Naive thymus-derived CD8-positive, alpha-beta T cell (primary cell): ENCODE results near the gene CCDC120. TPM values are rescaled to one million over a fixed set of nuclear protein-coding genes. Genes with fewer than 3 reads are reported as not detected.
A peak's percentile ranks its signal among the peaks of the same experiment; 100 is the strongest.

Experiments
- ATAC-seq, 2 donors: fragments of 150-1000 bp; cut with Tn5 transposase in 1 of 2; sonication (Bioruptor Pico), chemical (Tn5 transposase) in 1 of 2; 1 replicate in 1 of 2; 2 replicates in 1 of 2; pipeline ENCODE4 v1.10.0; 2021; ENCODE audit warnings: mild to moderate bottlenecking in 2 of 2, moderate library complexity in 2 of 2
- POLR2A ChIA-PET: fragments of 350-600 bp; sonication (Branson Sonifier 250); formaldehyde crosslinking; loops from one replicate; lab custom pipeline; 2021; ENCODE audit warnings: antibody characterized with exemption; lab: Charles Lee
- DNase-seq, 10 donors: peaks; one replicate each; pipeline versions ENCODE4 v3.0.0 to v3.0.0-alpha.2; 2020 to 2022
- H3K27ac Mint-ChIP-seq, 10 donors: one replicate each; pipeline ENCODE4 v1.8.0; 2020 to 2022; ENCODE audit warnings: mild to moderate bottlenecking in 10 of 10, mixed read lengths in 10 of 10, moderate library complexity in 4 of 10, inconsistent platforms in 1 of 10
- H3K27me3 Mint-ChIP-seq, 5 donors: one replicate each; pipeline ENCODE4 v1.8.0; 2021 to 2022; ENCODE audit warnings: mixed read lengths in 5 of 5
- H3K36me3 Mint-ChIP-seq, 3 donors: one replicate each; pipeline ENCODE4 v1.8.0; 2020 to 2022; ENCODE audit warnings: mixed read lengths in 3 of 3, mild to moderate bottlenecking in 2 of 3, inconsistent platforms in 1 of 3
- H3K4me1 Mint-ChIP-seq, 4 donors: one replicate each; pipeline ENCODE4 v1.8.0; 2021 to 2022; ENCODE audit warnings: mixed read lengths in 4 of 4
- H3K4me3 Mint-ChIP-seq, 10 donors: one replicate each; pipeline ENCODE4 v1.8.0; 2020 to 2022; ENCODE audit warnings: mild to moderate bottlenecking in 10 of 10, mixed read lengths in 10 of 10, moderate library complexity in 6 of 10, inconsistent platforms in 1 of 10
- H3K9me3 Mint-ChIP-seq, 9 donors: one replicate each; pipeline ENCODE4 v1.8.0; 2020 to 2022; ENCODE audit warnings: mixed read lengths in 9 of 9, mild to moderate bottlenecking in 3 of 9, inconsistent platforms in 1 of 9, moderate library complexity in 1 of 9
- polyA plus RNA-seq, 3 donors: library from polyadenylated mRNA; unstranded; fragments of 300-500 nt; fragmentation: Illumina TruSeq; gene quantifications; one replicate each; pipeline ENCODE4 v1.2.3, GENCODE V29; 2021
- total RNA-seq, 8 experiments: library from RNA in 2 of 8; stranded (reverse) in 2 of 8; gene quantifications; one replicate each; pipeline ENCODE4 v1.2.3 and lab custom pipeline; 2021 to 2026

The CCDC120 gene
- total RNA-seq (10 to 100 TPM; 12.9 TPM), polyA plus RNA-seq (1 to 10 TPM in 1 of 3 donors, under 1 TPM in 2; 0.61 to 1.7 (median 0.94) TPM), total RNA-seq (lab: John Stamatoyannopoulos, UW) (3.6 to 10.3 (median 6.7) reads per million in 6 experiments)

DNA sequence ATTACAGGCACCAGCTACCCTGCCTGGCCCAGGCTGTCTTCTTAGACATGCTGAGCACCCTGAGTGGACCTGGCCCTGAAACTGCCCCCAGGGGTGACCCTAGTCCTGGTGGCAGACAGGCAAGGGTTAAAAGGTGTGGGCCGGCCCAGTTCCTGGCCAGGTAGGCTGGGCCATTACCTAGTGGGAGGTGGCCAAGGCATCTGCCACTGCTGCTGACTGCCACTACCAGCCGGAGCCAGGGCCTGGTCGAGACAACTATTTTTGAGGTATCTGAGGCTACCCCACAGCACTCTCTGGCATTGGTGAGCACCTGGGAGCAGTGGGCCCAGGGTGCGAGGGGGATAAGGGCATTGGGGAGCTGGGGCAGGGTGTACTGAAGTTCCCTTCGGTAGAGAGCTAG, at the start of gene CCDC120:
Gene CCDC120 (plus strand): TSS at position 206 of the 400 bp plus-strand sequence. CDS start 3,043 bp downstream, outside the sequence.
- no peak for ATAC-seq
- Mint-ChIP-seq H3K4me3 (no peak within 1 kb of the TSS), H3K36me3 (peaks cover 0 to 10% (median 0%) of the 10 kb centered on the region in 3 donors), H3K27ac (peak within 1 kb of the TSS in 5 of 10 donors; percentile 43 to 73 (median 58)), H3K9me3 (no peaks in the 10 kb centered on the region), H3K27me3 (no peaks in the 10 kb centered on the region), H3K4me1 (peaks cover 17 to 33% (median 20%) of the 10 kb centered on the region in 4 donors)
- POLR2A ChIA-PET = interaction anchor here (1.2 kb wide), 1 partner anchor 15 kb away, joined by 5 read pairs; the partner anchor contains the start of gene TFE3
- no peak for DNase-seq

DNA sequence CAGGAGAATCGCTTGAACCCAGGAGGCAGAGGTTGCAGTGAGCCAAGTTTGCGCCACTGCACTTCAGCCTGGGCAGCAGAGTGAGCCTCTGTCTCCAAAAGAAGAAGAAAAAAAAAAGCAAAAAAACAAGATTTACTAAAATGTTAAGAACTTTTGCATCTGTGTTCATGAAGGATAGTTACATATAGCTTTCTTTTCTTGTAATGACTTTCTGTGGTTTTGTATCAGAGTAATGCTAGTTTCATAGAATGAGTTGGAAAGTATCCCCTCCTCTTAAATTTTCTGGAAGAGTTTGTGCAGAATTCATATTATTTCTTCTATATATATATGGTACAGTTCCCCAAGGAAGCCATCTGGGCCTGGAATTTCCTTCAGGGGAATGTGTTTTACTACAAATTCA, 39.7 kb upstream of the CCDC120 start:
- Mint-ChIP-seq H3K4me1 (no peaks in the 10 kb centered on the region), H3K9me3 (no peaks in the 10 kb centered on the region), H3K27me3 (no peaks in the 10 kb centered on the region), H3K4me3 (no peak overlapping the region), H3K36me3 (no peaks in the 10 kb centered on the region), H3K27ac (no peak overlapping the region)
- POLR2A ChIA-PET = no interaction called here
- DNase-seq = no peak
- no peak for ATAC-seq

- Mint-ChIP-seq H3K27me3 (no peaks in the 10 kb centered on the region), H3K36me3 (no peaks in the 10 kb centered on the region), H3K27ac (no peak overlapping the region), H3K4me3 (no peak overlapping the region), H3K4me1 (no peaks in the 10 kb centered on the region), H3K9me3 (no peaks in the 10 kb centered on the region)
- POLR2A ChIA-PET = no interaction called here
- ATAC-seq = no peak
- no peak for DNase-seq
Measured at GRCh38 chrX:49019599-49020249, 39.1 kb upstream of the CCDC120 start.

DNA sequence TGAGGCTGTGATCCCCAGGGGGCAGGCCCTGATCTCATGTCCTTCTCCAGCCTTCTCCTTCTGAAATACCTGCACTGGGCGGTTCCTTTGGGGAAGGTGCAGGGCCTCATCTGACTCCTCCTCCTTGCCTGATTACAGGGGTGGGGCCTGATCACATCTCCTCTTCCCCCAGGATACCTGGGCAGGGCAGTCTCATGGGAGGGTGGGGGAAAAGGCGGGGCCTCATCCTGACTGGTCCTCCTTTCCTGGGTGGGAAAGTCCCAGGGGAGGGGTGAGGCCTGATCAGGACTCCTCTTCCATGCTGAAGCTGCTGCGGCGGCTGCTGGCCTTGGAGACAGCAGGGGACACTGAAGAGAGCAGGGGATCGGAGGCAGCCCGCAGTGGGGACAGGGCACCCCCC, 28.9 kb upstream of the CCDC120 start:
- no peaks in the 10 kb centered on the region for H3K9me3 Mint-ChIP-seq
- no peaks in the 10 kb centered on the region for H3K27me3 Mint-ChIP-seq
- no peak overlapping the region for H3K4me3 Mint-ChIP-seq
- H3K36me3 Mint-ChIP-seq = peaks cover 0 to 33% (median 4%) of the 10 kb centered on the region in 3 donors
- no peak overlapping the region for H3K27ac Mint-ChIP-seq
- POLR2A ChIA-PET = interaction anchor here (1.0 kb wide), 1 partner anchor 10 kb away, joined by 3 read pairs; no protein-coding TSS in a partner anchor
- DNase-seq (no peak), ATAC-seq (no peak)
- H3K4me1 Mint-ChIP-seq = peaks cover 0 to 5% (median 1%) of the 10 kb centered on the region in 4 donors

GRCh38 chrX:49030283-49030682, 28.5 kb upstream of the CCDC120 start:
- peaks cover 0 to 34% (median 4%) of the 10 kb centered on the region in 3 donors for H3K36me3 Mint-ChIP-seq
- H3K9me3 Mint-ChIP-seq = no peaks in the 10 kb centered on the region
- DNase-seq (no peak), ATAC-seq (no peak)
- H3K4me1 Mint-ChIP-seq = peaks cover 0 to 5% (median 1%) of the 10 kb centered on the region in 4 donors
- no peak overlapping the region for H3K27ac Mint-ChIP-seq
- no peak overlapping the region for H3K4me3 Mint-ChIP-seq
- POLR2A ChIA-PET = no interaction called here
- H3K27me3 Mint-ChIP-seq = no peaks in the 10 kb centered on the region

DNA sequence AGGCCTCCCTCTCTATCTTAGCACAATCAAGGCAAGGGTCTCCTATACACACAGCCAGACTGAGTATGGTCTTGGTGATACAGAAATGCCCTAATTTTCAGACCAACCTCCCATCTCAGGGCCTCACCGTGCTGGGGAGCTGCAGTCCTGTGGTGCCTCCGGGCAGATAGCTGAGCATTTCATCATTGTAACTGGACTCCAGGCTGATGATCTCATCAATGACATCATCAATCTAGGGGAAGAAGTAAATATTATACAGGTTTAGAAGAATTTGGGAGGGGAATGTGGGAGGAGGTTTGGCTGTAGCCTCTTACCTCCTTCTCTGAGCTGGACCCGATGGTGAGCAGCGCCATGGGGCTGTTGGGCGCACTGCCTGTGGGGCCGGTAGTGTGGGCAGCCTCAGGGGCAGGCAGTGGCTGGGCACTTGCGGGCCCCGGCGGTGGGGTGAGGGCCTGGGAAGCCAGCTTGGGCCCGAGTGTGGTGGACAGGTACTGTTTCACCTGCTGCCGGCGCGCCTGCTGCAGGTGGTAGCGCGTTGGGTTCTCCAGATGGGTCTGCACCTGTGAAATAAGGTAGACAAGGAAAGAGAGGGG, 20.8 kb upstream of the CCDC120 start:
- Mint-ChIP-seq H3K27me3 (no peaks in the 10 kb centered on the region), H3K27ac (peak overlapping the region in 1 of 10 donors; percentile 26), H3K4me3 (no peak overlapping the region), H3K4me1 (peaks cover 13 to 38% (median 33%) of the 10 kb centered on the region in 4 donors), H3K36me3 (peaks cover 0 to 46% (median 7%) of the 10 kb centered on the region in 3 donors), H3K9me3 (no peaks in the 10 kb centered on the region)
- POLR2A ChIA-PET = no interaction called here
- no peak for ATAC-seq
- DNase-seq = no peak

DNA sequence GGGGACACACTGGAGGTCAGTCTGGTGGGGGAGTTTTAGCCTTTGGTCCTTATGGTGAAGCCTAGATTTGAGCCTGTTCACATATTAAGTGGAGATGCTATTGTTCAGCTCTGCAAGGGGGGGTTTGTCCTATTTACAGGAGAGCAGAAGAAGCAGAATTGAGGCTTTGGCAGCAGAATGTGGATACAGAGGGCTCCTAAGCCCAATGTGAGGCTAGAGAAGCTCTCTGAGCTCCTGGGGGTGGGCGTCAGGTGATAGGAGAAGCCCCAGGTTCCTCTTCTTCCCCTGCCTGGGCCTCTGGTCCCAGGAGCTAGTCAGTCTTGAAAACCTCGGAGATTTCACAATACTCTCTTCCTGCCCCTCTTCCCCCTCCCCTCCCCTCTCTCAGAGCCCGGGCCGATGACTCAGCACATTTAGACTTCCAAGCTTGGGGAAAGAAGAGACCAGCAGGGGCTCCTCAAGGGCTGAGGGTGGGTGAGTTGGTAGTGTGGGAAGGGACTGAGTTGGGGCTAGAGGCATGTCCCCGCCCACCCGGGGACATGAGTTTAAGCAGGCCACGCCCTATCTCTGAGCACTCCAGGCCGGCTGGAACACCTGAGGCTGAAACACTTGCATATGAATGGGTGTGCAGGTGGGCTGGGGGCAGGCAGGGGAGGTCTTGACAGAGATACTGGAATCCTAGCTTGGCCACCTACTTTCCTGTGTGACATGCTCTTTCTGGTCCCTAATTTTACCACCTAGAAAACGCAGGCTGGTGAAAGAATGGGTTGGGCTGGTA, 19.0 kb upstream of the CCDC120 start:
- peaks cover 0 to 28% (median 3%) of the 10 kb centered on the region in 3 donors for H3K36me3 Mint-ChIP-seq
- POLR2A ChIA-PET = interaction anchor here (0.5 to 1.0 kb wide), 2 partner anchors 10 to 350 kb away, joined by 3 to 4 read pairs; no protein-coding TSS in a partner anchor
- H3K9me3 Mint-ChIP-seq = no peaks in the 10 kb centered on the region
- H3K27me3 Mint-ChIP-seq = no peaks in the 10 kb centered on the region
- DNase-seq (peak in 2 of 10 donors; percentile 12 to 19), ATAC-seq (no peak)
- H3K4me3 Mint-ChIP-seq = peak overlapping the region in 5 of 10 donors; percentile 4 to 36 (median 33)
- peaks cover 13 to 40% (median 35%) of the 10 kb centered on the region in 4 donors for H3K4me1 Mint-ChIP-seq
- H3K27ac Mint-ChIP-seq = peak overlapping the region in 8 of 10 donors; percentile 19 to 78 (median 62)

DNA sequence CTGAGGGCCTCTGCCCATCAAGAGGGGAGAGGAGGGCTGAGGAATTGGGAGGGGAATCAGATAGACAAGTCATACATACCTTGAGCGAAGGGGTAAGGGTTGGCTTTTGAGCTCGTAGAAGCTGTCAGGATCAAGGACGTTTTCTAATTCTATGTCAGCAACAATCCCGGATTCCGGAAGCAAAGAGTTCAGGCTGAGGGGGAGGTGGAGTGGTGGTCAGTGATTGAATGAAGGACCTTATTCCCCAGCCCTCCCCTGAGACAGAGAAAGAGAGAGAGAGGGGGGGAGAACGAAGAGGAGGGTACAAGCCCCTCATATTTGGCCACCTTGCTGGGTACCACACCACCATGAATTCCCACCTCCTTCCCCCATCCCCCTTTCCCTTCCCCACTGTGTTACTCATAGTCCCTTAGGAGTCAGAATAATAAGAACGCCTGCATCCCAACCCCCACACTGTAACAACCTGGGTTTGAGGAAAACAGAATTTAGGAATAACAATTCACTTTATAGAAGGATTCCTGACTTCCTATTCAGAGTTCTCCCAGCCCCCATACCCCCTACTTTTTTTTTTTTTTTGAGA, 18.3 kb upstream of the CCDC120 start:
- POLR2A ChIA-PET = interaction anchor here (0.6 to 1.7 kb wide), 2 partner anchors 38 to 82 kb away, joined by 3 read pairs; partner anchors contain the start of gene GRIPAP1
- DNase-seq (no peak), ATAC-seq (no peak)
- Mint-ChIP-seq H3K4me1 (peaks cover 13 to 40% (median 35%) of the 10 kb centered on the region in 4 donors), H3K9me3 (no peaks in the 10 kb centered on the region), H3K27ac (peak overlapping the region in 8 of 10 donors; percentile 19 to 77 (median 62)), H3K4me3 (peak overlapping the region in 3 of 10 donors; percentile 4 to 36 (median 33)), H3K27me3 (no peaks in the 10 kb centered on the region), H3K36me3 (peaks cover 0 to 25% (median 3%) of the 10 kb centered on the region in 3 donors)

- peaks cover 13 to 40% (median 35%) of the 10 kb centered on the region in 4 donors for H3K4me1 Mint-ChIP-seq
- POLR2A ChIA-PET = interaction anchor here (0.6 to 3.2 kb wide), 8 partner anchors 38 to 231 kb away, joined by 3 to 15 read pairs (median 4); partner anchors contain the start of genes GPKOW, GRIPAP1, OTUD5 and PQBP1
- no peaks in the 10 kb centered on the region for H3K9me3 Mint-ChIP-seq
- no peaks in the 10 kb centered on the region for H3K27me3 Mint-ChIP-seq
- peak overlapping the region; percentile 83 to 96 (median 94) for H3K27ac Mint-ChIP-seq
- peaks cover 0 to 18% (median 3%) of the 10 kb centered on the region in 3 donors for H3K36me3 Mint-ChIP-seq
- no peak for ATAC-seq
- no peak for DNase-seq
- H3K4me3 Mint-ChIP-seq = peak overlapping the region; percentile 81 to 94 (median 88)
Measured at GRCh38 chrX:49041744-49042580, 16.8 kb upstream of the CCDC120 start.

GRCh38 chrX:49042581-49043219, 16.1 kb upstream of the CCDC120 start:
- POLR2A ChIA-PET = interaction anchor here (0.6 to 3.2 kb wide), 12 partner anchors 16 to 151 kb away, joined by 3 to 15 read pairs (median 4); partner anchors contain the start of genes CCDC120, GPKOW, GRIPAP1 and OTUD5
- Mint-ChIP-seq H3K9me3 (no peaks in the 10 kb centered on the region), H3K4me1 (peaks cover 13 to 40% (median 35%) of the 10 kb centered on the region in 4 donors), H3K27me3 (no peaks in the 10 kb centered on the region), H3K4me3 (peak overlapping the region; percentile 81 to 94 (median 88)), H3K27ac (peak overlapping the region; percentile 83 to 96 (median 94)), H3K36me3 (peaks cover 0 to 13% (median 3%) of the 10 kb centered on the region in 3 donors)
- ATAC-seq (peak; percentile 1 to 12), DNase-seq (no peak)
